ENCODE data around the gene FAM3A. TPM values are rescaled to one million over a fixed set of nuclear protein-coding genes. Genes with fewer than 3 reads are reported as not detected.
"Not testable (repeated sequence)": the region's sequence is repeated elsewhere in the genome, so short reads cannot be mapped to it uniquely, and the experiment has no call there.

FAM3A gene, protein sequence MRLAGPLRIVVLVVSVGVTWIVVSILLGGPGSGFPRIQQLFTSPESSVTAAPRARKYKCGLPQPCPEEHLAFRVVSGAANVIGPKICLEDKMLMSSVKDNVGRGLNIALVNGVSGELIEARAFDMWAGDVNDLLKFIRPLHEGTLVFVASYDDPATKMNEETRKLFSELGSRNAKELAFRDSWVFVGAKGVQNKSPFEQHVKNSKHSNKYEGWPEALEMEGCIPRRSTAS
- total RNA-seq, result 8.1 TPM

DNA sequence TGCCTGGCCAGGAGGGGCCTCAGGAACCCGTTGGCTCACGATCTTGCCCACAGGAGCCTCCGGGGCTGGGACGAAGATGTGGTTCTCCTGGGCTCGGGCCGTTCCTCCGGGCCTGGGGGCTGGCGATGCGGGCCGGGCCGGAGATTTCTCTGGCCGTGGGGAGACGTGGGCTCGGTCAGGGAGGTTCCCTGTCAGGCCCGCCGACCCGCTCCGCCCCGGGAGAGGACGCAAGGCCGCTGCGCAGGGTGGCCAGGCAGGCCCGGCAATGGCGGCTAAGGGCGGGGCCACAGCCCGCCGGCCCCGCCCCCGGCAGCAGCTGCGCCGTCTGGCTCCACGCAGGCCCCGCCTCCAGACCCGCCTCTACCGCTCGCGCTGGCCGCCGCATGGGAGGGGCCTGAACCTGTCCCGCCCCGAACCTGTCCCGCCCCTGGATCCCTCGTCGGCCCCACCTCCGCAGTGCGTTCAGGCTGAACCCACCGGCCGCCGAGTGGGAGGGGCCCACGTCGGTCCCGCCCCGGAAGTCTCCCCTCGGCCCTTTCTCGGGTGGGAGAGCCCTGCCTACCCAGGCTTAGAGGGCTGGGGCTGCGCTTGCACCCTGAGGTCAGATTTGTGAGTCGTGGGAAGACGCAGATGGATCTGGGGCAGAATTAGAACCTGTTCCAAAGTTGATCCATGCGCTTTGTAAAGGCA lies at the start of gene FAM3A:
TSS of gene FAM3A (minus strand) at position 267 of the 690 bp plus-strand sequence. CDS start 460 bp downstream, outside the sequence.
- DNase-seq, result peak; percentile 95

GRCh38 chrX:154562295-154562694 lies 46.3 kb upstream of the FAM3A start:
- not testable (repeated sequence) for DNase-seq

DNA sequence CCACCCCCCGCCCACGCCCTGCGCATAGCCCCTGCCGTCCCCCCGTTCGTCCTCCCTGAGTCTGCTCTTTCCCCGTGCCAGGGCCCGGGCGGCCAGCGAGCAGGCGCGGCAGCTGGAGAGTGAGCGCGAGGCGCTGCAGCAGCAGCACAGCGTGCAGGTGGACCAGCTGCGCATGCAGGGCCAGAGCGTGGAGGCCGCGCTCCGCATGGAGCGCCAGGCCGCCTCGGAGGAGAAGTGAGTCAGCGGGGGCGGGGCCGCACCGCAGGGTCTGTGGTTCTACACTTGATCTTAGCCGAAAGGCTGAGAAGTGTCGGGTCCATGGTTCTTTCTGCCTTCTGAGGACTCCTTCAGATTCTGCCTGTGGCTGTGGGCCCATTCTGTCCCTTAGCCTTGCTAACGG lies 44.3 kb upstream of the FAM3A start:
- not testable (repeated sequence) for DNase-seq

GRCh38 chrX:154558896-154559295 lies 42.9 kb upstream of the FAM3A start:
- not testable (repeated sequence) for DNase-seq

- DNase-seq, result not testable (repeated sequence)
These were observed 42.1 kb upstream of the FAM3A start for GRCh38 chrX:154558060-154558690.

GRCh38 chrX:154552112-154552806 lies 36.2 kb upstream of the FAM3A start:
- DNase-seq, result not testable (repeated sequence)

DNA sequence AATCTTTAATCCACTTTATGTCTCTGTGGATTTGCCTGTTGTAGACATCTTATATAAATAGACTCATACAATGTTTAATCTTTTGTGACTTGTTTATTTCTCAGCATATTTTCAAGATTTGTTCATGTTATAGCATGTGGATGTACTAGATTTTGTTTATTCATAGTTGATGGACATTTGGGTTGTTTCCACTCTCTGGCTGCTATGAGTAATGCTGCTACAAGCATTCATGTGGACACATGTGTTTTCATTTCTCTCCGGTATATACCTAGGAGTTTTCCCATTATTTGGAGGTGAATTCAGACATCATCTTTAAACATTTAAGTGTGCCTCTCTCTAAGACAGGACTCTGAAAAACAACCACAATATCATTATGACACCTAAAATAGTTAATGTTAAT lies 33.7 kb upstream of the FAM3A start:
- no peak for DNase-seq

DNA sequence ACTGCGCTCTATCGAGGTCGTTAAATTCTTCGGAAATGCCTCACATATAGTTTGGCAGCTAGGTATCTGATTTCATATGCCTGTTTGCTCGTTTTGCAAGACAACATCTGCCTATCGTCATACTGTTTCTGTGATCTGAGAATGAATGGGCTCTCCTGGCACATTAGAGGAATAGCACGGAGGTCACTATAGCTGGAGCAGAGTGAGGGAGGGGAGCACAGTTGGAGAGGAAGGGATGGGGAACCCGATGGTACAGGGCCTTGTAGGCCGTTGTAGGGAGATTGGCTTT lies 31.9 kb upstream of the FAM3A start:
- DNase-seq, result no peak

DNA sequence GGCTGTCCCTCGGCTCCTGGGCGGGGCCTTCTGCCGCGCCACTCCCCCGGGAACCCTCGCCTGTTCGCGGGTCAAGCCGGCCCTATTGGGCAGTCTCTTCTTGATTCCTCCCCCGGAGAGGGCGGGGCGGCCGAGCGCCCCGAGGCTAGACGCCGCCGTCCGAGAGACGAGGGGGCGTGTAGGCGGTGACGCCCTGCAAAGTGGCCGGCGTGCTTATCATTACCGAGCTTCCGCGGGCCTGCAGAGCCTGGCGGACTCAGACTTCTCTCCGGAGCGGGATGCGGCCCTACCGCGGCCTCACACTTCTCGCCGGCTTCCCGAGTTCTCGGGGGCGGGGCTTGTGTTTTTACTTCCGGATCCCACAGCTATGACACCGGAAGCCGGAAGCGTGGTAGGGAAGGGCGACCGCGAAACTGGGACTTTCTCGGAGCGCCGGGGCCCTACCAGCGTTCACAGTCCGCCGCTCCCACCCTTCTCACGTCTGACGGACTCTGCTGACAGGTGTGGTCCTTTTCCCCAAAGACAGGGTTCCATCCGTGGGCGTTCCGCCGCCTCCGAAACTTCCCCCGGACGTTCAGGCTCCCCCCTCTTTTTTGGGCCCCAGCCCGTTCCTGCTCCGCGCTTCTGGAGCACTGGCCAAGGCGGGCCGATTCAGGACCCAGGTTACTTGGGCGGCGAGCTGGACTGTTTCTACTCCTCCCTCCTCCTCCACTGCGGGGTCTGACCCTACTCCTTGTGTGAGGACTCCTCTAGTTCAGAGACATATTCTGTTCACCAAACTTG lies 31.4 kb upstream of the FAM3A start, which contains the start of gene IKBKG:
TSS of gene IKBKG (plus strand) at position 376 of the 783 bp plus-strand sequence. CDS start 4,383 bp downstream, outside the sequence.
- peak; percentile 89 for DNase-seq

DNA sequence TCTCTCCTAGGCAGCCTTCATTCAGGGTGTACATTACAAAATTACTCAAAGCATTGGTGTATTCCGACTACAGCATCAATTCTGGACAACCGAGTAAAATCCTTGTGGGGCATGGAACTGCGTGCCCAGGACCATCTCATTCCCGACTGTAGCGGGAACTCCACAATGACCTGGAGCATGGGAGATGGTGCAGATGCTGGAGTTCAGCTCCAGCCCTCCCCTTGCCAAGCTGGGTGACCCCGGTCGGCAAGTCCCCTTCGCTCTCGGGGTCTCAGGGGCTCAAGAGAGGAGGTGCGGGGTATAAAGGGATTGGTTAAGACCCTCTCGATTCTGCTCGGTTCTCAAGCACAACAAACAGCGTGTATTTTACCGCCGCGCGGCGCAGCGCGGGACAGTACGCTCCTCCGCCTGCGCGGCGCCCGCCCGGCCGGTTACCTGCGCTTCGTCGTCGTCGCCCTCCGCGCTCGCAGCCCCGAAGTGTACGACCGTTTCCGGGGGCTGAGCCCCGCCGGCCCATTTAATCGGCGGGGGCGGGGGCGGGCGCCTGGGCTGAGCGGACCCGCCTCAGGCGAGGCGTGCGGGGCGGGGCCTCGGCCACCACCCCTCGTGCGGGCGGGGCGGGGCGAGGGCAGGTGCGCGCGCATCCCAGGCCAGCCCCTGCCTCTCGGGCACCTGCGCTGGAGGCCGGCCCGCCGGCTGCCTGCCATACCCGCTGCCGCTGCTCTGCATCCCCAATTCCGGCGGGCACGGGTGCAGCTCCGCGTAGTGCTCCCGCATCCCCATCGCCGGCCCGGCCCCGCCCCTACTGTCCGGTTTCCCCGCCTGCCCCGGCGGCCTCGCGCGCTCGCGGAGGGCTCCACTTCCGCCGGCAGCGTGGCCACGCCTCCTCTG lies 30.6 kb upstream of the FAM3A start, which contains the start of gene G6PD:
TSS of gene G6PD (minus strand) at position 493 of the 891 bp plus-strand sequence. CDS start 691 bp downstream, outside the sequence.
- peak; percentile 69 for DNase-seq

DNA sequence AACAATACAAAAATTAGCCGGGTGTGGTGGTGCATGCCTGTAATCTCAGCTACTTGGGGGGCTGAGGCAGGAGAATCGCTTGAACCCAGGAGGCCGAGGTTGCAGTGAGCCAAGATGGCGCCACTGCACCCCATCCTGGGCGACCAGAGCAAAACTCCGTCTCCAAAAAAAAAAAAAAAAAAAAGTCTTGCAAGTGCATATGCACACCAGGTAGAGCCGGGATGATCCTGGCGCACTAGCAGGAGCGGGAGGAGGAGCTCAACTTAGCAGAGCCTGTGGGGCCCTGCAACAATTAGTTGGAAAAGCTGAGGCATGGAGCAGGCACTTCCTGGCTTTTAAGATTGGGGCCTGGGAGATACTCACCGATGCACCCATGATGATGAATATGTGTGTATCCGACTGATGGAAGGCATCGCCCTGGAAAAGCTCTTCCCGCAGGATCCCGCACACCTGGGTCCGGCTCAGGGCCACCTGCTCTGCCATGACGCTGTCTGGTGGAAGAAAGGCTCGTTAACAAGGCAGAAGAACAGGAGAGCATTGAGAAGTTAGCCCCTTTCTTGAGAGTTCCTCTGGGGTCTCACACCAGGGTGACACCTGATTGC lies 29.7 kb upstream of the FAM3A start:
- DNase-seq, result no peak

- DNase-seq, result no peak
These were observed 26.8 kb upstream of the FAM3A start for GRCh38 chrX:154542723-154543424.

GRCh38 chrX:154541896-154542722 lies 26.1 kb upstream of the FAM3A start:
- peak; percentile 19 for DNase-seq

- DNase-seq, result no peak
These were observed 25.5 kb upstream of the FAM3A start for GRCh38 chrX:154541589-154541895.

DNA sequence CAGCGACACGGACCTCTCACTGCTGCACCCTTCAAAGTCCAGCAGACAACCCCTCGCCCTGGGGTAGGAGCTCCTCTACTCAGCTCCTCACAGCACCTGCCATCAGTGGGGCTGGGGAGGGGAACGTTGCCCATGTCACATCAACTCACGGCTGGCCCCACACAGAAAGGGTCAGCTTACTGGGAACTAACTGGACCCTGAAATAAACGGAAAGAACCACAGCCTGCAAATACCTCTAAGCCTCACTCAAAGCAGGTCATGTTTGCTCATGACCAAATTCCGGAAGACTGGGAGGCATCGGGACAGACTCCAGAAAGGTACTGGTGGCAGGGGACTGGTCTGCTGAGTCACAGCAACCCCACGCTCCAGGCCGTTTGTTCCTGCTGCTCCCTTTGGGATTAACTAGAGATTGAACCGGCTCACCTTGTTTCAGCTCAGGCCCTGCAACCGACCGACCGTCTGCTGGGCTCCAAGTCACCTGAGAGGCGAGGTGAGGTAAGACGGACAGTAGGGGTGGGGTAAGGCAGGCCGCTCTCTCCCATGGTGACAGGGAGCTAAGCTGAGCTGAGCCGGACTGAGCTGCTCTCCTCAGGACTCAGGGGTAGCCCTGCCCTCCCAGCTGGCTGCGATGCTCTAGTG lies 25.0 kb upstream of the FAM3A start:
- no peak for DNase-seq

DNA sequence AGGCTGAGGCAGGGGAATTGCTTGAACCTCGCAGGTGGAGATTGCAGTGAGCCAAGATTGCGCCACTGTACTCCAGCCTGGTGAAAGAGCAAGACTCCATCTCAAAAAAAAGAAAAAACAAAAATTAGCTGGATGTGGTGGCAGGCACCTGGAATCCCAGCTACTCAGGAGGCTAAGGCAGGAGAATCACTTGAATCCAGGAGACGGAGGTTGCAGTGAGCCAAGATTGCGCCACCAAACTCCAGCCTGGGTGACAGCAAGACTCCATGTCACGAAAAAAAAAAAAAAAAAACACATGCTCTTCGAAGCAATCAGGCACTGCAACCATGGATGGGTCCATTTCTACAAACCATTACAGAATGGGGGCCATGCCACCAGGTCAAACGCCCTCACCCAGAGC lies 24.3 kb upstream of the FAM3A start:
- not testable (repeated sequence) for DNase-seq

- DNase-seq, result no peak
These were observed 23.0 kb upstream of the FAM3A start for GRCh38 chrX:154539077-154539476.

DNA sequence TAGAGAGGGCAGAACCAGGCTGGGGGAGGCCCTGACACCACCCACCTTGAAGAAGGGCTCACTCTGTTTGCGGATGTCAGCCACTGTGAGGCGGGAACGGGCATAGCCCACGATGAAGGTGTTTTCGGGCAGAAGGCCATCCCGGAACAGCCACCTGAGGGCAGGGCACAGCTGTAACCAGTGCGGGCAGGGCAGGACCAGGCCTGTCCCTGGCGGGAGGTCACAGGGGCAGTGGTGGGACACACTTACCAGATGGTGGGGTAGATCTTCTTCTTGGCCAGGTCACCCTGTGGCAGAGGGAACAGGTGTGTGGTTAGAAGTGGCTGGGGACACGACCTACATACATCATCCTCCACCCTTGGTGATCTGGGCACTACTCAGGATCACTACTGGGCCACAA lies 19.9 kb upstream of the FAM3A start:
- DNase-seq, result no peak
